ENCODE measurements around the gene DNAJC11. TPM values are rescaled to one million over a fixed set of nuclear protein-coding genes. Genes with fewer than 3 reads are reported as not detected.
"Not testable (repeated sequence)": the region's sequence is repeated elsewhere in the genome, so short reads cannot be mapped to it uniquely, and the experiment has no call there.

DNAJC11 gene
- total RNA-seq, 2 experiments from 2014 or later: 43.0 to 44.6 TPM

GRCh38 chr1:6601923-6602668 lies 99.5 kb downstream of the DNAJC11 start:
- Mint-ChIP-seq H3K27me3 (no peaks in the 10 kb centered on the region), H3K4me1 (peaks cover 29% of the 10 kb centered on the region), H3K27ac (peak overlapping the region; percentile 90), H3K36me3 (no peaks in the 10 kb centered on the region), H3K4me3 (peak overlapping the region; percentile 96), H3K9me3 (no peaks in the 10 kb centered on the region)
- peak; percentile 49 for ATAC-seq (ENCODE audit: low read depth)
- DNase-seq: peak; percentile 70
- POLR2A ChIA-PET: interaction anchor here (0.8 to 4.6 kb wide), 8 partner anchors 11 to 244 kb away, joined by 3 to 38 read pairs (median 4); partner anchors contain the start of genes CAMTA1, PHF13, PLEKHG5 and THAP3

GRCh38 chr1:6601049-6601922 lies 100.3 kb downstream of the DNAJC11 start:
- peak; percentile 30 for ATAC-seq (ENCODE audit: low read depth)
- no peaks in the 10 kb centered on the region for H3K27me3 Mint-ChIP-seq

GRCh38 chr1:6600410-6601048 lies 101.1 kb downstream of the DNAJC11 start:
- Mint-ChIP-seq H3K9me3 (no peaks in the 10 kb centered on the region), H3K36me3 (peaks cover 2% of the 10 kb centered on the region), H3K4me1 (peaks cover 30% of the 10 kb centered on the region), H3K27me3 (no peaks in the 10 kb centered on the region), H3K4me3 (peak overlapping the region; percentile 96), H3K27ac (peak overlapping the region; percentile 90)
- DNase-seq: no peak
- POLR2A ChIA-PET: interaction anchor here (0.5 to 3.9 kb wide), 7 partner anchors 19 to 574 kb away, joined by 3 to 41 read pairs (median 3); partner anchors contain the start of genes NOL9, THAP3 and ZBTB48
- peak; percentile 4 for ATAC-seq (ENCODE audit: low read depth)

More at GRCh38 chr1:6601049-6601922, 100.3 kb downstream of the DNAJC11 start:
- peak overlapping the region; percentile 90 for H3K27ac Mint-ChIP-seq
- DNase-seq: peak; percentile 65
- H3K4me3 Mint-ChIP-seq: peak overlapping the region; percentile 96
- H3K36me3 Mint-ChIP-seq: peaks cover 2% of the 10 kb centered on the region
- POLR2A ChIA-PET: interaction anchor here (0.6 to 4.6 kb wide), 9 partner anchors 11 to 183 kb away, joined by 3 to 41 read pairs (median 6); partner anchors contain the start of genes CAMTA1, PHF13, PLEKHG5 and THAP3
- no peaks in the 10 kb centered on the region for H3K9me3 Mint-ChIP-seq
- H3K4me1 Mint-ChIP-seq: peaks cover 30% of the 10 kb centered on the region

- H3K4me3 Mint-ChIP-seq: peak overlapping the region; percentile 96
- not testable (repeated sequence) for H3K27me3 Mint-ChIP-seq; H3K9me3 Mint-ChIP-seq; H3K36me3 Mint-ChIP-seq; ATAC-seq (ENCODE audit: low read depth); DNase-seq
- peaks cover 30% of the 10 kb centered on the region for H3K4me1 Mint-ChIP-seq
- peak overlapping the region; percentile 90 for H3K27ac Mint-ChIP-seq
- POLR2A ChIA-PET: interaction anchor here (0.5 to 3.9 kb wide), 6 partner anchors 18 to 574 kb away, joined by 3 to 41 read pairs (median 3); partner anchors contain the start of genes NOL9, THAP3 and ZBTB48
Measured at GRCh38 chr1:6599991-6600390, 101.6 kb downstream of the DNAJC11 start.

GRCh38 chr1:6599141-6599975 lies 102.3 kb downstream of the DNAJC11 start:
- POLR2A ChIA-PET: interaction anchor here (0.5 to 3.9 kb wide), 4 partner anchors 18 to 45 kb away, joined by 3 to 41 read pairs (median 4); partner anchors contain the start of genes NOL9, THAP3 and ZBTB48
- H3K27ac Mint-ChIP-seq: peak overlapping the region; percentile 90
- H3K9me3 Mint-ChIP-seq: no peaks in the 10 kb centered on the region
- H3K27me3 Mint-ChIP-seq: no peaks in the 10 kb centered on the region
- DNase-seq (peak; percentile 48), ATAC-seq (ENCODE audit: low read depth) (peak; percentile 11)
- H3K4me3 Mint-ChIP-seq: peak overlapping the region; percentile 96
- peaks cover 29% of the 10 kb centered on the region for H3K4me1 Mint-ChIP-seq
- peaks cover 2% of the 10 kb centered on the region for H3K36me3 Mint-ChIP-seq

GRCh38 chr1:6597777-6598131 lies 103.9 kb downstream of the DNAJC11 start:
- Mint-ChIP-seq H3K27me3 (no peaks in the 10 kb centered on the region), H3K9me3 (no peaks in the 10 kb centered on the region), H3K27ac (no peak overlapping the region), H3K36me3 (peaks cover 2% of the 10 kb centered on the region), H3K4me3 (no peak overlapping the region), H3K4me1 (peaks cover 20% of the 10 kb centered on the region)
- ATAC-seq (ENCODE audit: low read depth) (no peak), DNase-seq (no peak)
- POLR2A ChIA-PET: interaction anchor here (0.8 to 3.9 kb wide), 3 partner anchors 14 to 18 kb away, joined by 3 to 41 read pairs (median 3); partner anchors contain the start of gene ZBTB48

GRCh38 chr1:6596886-6597776 lies 104.5 kb downstream of the DNAJC11 start:
- Mint-ChIP-seq H3K27me3 (no peaks in the 10 kb centered on the region), H3K9me3 (no peaks in the 10 kb centered on the region), H3K4me3 (no peak overlapping the region), H3K36me3 (peaks cover 2% of the 10 kb centered on the region), H3K4me1 (peaks cover 24% of the 10 kb centered on the region), H3K27ac (no peak overlapping the region)
- ATAC-seq (ENCODE audit: low read depth) (no peak), DNase-seq (no peak)
- POLR2A ChIA-PET: interaction anchor here (0.8 to 3.9 kb wide), 3 partner anchors 15 to 19 kb away, joined by 3 to 41 read pairs (median 3); partner anchors contain the start of gene ZBTB48

- Mint-ChIP-seq H3K27ac (peak overlapping the region; percentile 25), H3K36me3 (peaks cover 2% of the 10 kb centered on the region), H3K27me3 (no peaks in the 10 kb centered on the region), H3K9me3 (no peaks in the 10 kb centered on the region), H3K4me1 (peaks cover 31% of the 10 kb centered on the region), H3K4me3 (no peak overlapping the region)
- DNase-seq (no peak), ATAC-seq (ENCODE audit: low read depth) (no peak)
- POLR2A ChIA-PET: no interaction called here
Measured at GRCh38 chr1:6596351-6596750, 105.3 kb downstream of the DNAJC11 start.

GRCh38 chr1:6594977-6595740 lies 106.5 kb downstream of the DNAJC11 start:
- Mint-ChIP-seq H3K27ac (no peak overlapping the region), H3K36me3 (peaks cover 2% of the 10 kb centered on the region), H3K9me3 (no peaks in the 10 kb centered on the region), H3K27me3 (no peaks in the 10 kb centered on the region), H3K4me3 (no peak overlapping the region), H3K4me1 (peaks cover 36% of the 10 kb centered on the region)
- no peak for DNase-seq
- ATAC-seq (ENCODE audit: low read depth): no peak
- POLR2A ChIA-PET: interaction anchor here (0.6 to 1.0 kb wide), 2 partner anchors 23 to 38 kb away, joined by 3 read pairs; no protein-coding TSS in a partner anchor

- Mint-ChIP-seq H3K36me3 (peaks cover 2% of the 10 kb centered on the region), H3K9me3 (no peaks in the 10 kb centered on the region), H3K27ac (no peak overlapping the region), H3K4me3 (no peak overlapping the region), H3K27me3 (no peaks in the 10 kb centered on the region), H3K4me1 (peaks cover 24% of the 10 kb centered on the region)
- POLR2A ChIA-PET: interaction anchor here (1.0 kb wide), 1 partner anchor 24 kb away, joined by 3 read pairs; no protein-coding TSS in a partner anchor
- DNase-seq: no peak
- ATAC-seq (ENCODE audit: low read depth): no peak
Measured at GRCh38 chr1:6593810-6594209, 107.8 kb downstream of the DNAJC11 start.
